ENCODE measurements around the gene PACS2.

Gene PACS2

DNA sequence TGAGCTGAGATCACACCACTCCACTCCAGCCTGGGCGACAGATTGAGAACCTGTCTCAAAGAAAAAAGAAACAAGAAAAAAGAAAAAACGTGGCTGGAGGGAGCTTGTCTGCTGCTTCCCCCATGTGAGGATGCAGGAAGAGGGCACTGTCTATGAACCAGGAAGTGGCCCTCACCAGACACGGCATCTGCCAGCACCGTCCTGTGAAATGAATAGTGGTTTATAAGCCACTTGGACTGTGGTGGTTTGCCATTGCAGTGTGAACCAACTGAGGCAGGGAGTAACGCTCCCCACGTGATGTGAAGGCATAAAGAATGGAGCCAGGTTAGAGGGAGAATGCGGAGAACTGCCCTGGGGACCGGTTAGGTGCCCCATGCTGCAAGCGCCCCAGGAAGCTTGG lies 9.2 kb upstream of the PACS2 start:
- no peaks in the 10 kb centered on the region; the same call in 1 of the 2 replicates for H3K27me3 ChIP-seq (ENCODE audit: insufficient read depth, low read length)
- no peaks in the 10 kb centered on the region for H3K36me3 ChIP-seq (ENCODE audit: insufficient read depth, low read length)
- 87% methylated on average over 9 of the region's 9 CpGs for WGBS
- H3K4me1 ChIP-seq (ENCODE audit: insufficient read depth, low read length): 0 out of 2 replicates have a peak, but pooled peaks cover 6% of the 10 kb centered on the region
- no peaks in the 10 kb centered on the region for H3K9me3 ChIP-seq (ENCODE audit: insufficient read depth, low read depth, low read length)
- no peak overlapping the region for H3K9ac ChIP-seq (ENCODE audit: low read depth, low read length)
- H3K27ac ChIP-seq (ENCODE audit: low read depth, low read length): no peak overlapping the region
- H3K4me3 ChIP-seq (ENCODE audit: low read length): no peak overlapping the region

GRCh38 chr14:105305791-105306190 lies 8.8 kb upstream of the PACS2 start:
- no peak overlapping the region for H3K4me3 ChIP-seq (ENCODE audit: low read length)
- WGBS: 89% methylated on average over 9 of the region's 9 CpGs
- H3K9ac ChIP-seq (ENCODE audit: low read depth, low read length): no peak overlapping the region
- no peak overlapping the region for H3K27ac ChIP-seq (ENCODE audit: low read depth, low read length)
- 0 out of 2 replicates have a peak, but pooled peaks cover 6% of the 10 kb centered on the region for H3K4me1 ChIP-seq (ENCODE audit: insufficient read depth, low read length)
- H3K27me3 ChIP-seq (ENCODE audit: insufficient read depth, low read length): no peaks in the 10 kb centered on the region; the same call in 1 of the 2 replicates
- H3K36me3 ChIP-seq (ENCODE audit: insufficient read depth, low read length): no peaks in the 10 kb centered on the region
- H3K9me3 ChIP-seq (ENCODE audit: insufficient read depth, low read depth, low read length): no peaks in the 10 kb centered on the region

GRCh38 chr14:105307052-105307727 lies 7.4 kb upstream of the PACS2 start:
- Histone ChIP-seq H3K27ac (ENCODE audit: low read depth, low read length) (no peak overlapping the region), H3K27me3 (ENCODE audit: insufficient read depth, low read length) (no peaks in the 10 kb centered on the region), H3K4me3 (ENCODE audit: low read length) (no peak overlapping the region), H3K4me1 (ENCODE audit: insufficient read depth, low read length) (peaks cover 14% of the 10 kb centered on the region; the same call in 1 of the 2 replicates), H3K9me3 (ENCODE audit: insufficient read depth, low read depth, low read length) (no peaks in the 10 kb centered on the region), H3K36me3 (ENCODE audit: insufficient read depth, low read length) (no peaks in the 10 kb centered on the region), H3K9ac (ENCODE audit: low read depth, low read length) (no peak overlapping the region)
- 34% methylated on average over 4 of the region's 4 CpGs for WGBS

GRCh38 chr14:105309371-105309770 lies 5.2 kb upstream of the PACS2 start:
- WGBS: 95% methylated on average over 7 of the region's 8 CpGs
- no peaks in the 10 kb centered on the region for H3K9me3 ChIP-seq (ENCODE audit: insufficient read depth, low read depth, low read length)
- H3K4me3 ChIP-seq (ENCODE audit: low read length): no peak overlapping the region
- no peaks in the 10 kb centered on the region for H3K36me3 ChIP-seq (ENCODE audit: insufficient read depth, low read length)
- H3K27me3 ChIP-seq (ENCODE audit: insufficient read depth, low read length): peaks cover 3% of the 10 kb centered on the region; the same call in 1 of the 2 replicates
- peaks cover 15% of the 10 kb centered on the region; the same call in 1 of the 2 replicates for H3K4me1 ChIP-seq (ENCODE audit: insufficient read depth, low read length)
- H3K9ac ChIP-seq (ENCODE audit: low read depth, low read length): no peak overlapping the region
- H3K27ac ChIP-seq (ENCODE audit: low read depth, low read length): no peak overlapping the region

- WGBS: 75% methylated on average over 12 of the region's 12 CpGs
- Histone ChIP-seq H3K9me3 (ENCODE audit: insufficient read depth, low read depth, low read length) (no peaks in the 10 kb centered on the region), H3K27ac (ENCODE audit: low read depth, low read length) (no peak overlapping the region), H3K4me3 (ENCODE audit: low read length) (no peak overlapping the region), H3K27me3 (ENCODE audit: insufficient read depth, low read length) (peaks cover 12% of the 10 kb centered on the region; the same call in 1 of the 2 replicates), H3K36me3 (ENCODE audit: insufficient read depth, low read length) (no peaks in the 10 kb centered on the region), H3K9ac (ENCODE audit: low read depth, low read length) (0 out of 2 replicates have a peak overlapping the region, but pooled peaks have one; percentile 36), H3K4me1 (ENCODE audit: insufficient read depth, low read length) (peaks cover 20% of the 10 kb centered on the region)
These were observed 2.7 kb upstream of the PACS2 start for GRCh38 chr14:105311838-105312237.

GRCh38 chr14:105312973-105313372 lies 1.6 kb upstream of the PACS2 start:
- Histone ChIP-seq H3K4me1 (ENCODE audit: insufficient read depth, low read length) (peaks cover 16% of the 10 kb centered on the region), H3K9me3 (ENCODE audit: insufficient read depth, low read depth, low read length) (no peaks in the 10 kb centered on the region), H3K27me3 (ENCODE audit: insufficient read depth, low read length) (peaks cover 12% of the 10 kb centered on the region; the same call in 1 of the 2 replicates), H3K36me3 (ENCODE audit: insufficient read depth, low read length) (no peaks in the 10 kb centered on the region), H3K4me3 (ENCODE audit: low read length) (no peak overlapping the region), H3K27ac (ENCODE audit: low read depth, low read length) (no peak overlapping the region), H3K9ac (ENCODE audit: low read depth, low read length) (no peak overlapping the region)
- 95% methylated on average over 13 of the region's 13 CpGs for WGBS

GRCh38 chr14:105313381-105314286 lies 914 bp upstream of the PACS2 start:
- no peaks in the 10 kb centered on the region for H3K36me3 ChIP-seq (ENCODE audit: insufficient read depth, low read length)
- peaks cover 12% of the 10 kb centered on the region; the same call in 1 of the 2 replicates for H3K27me3 ChIP-seq (ENCODE audit: insufficient read depth, low read length)
- H3K4me1 ChIP-seq (ENCODE audit: insufficient read depth, low read length): peaks cover 16% of the 10 kb centered on the region
- WGBS: 30% methylated on average over 48 of the region's 48 CpGs
- peak overlapping the region; percentile 30; the same call in 1 of the 2 replicates for H3K27ac ChIP-seq (ENCODE audit: low read depth, low read length)
- peak overlapping the region; percentile 57 for H3K4me3 ChIP-seq (ENCODE audit: low read length)
- peak overlapping the region; percentile 41; the same call in 1 of the 2 replicates for H3K9ac ChIP-seq (ENCODE audit: low read depth, low read length)
- no peaks in the 10 kb centered on the region for H3K9me3 ChIP-seq (ENCODE audit: insufficient read depth, low read depth, low read length)

DNA sequence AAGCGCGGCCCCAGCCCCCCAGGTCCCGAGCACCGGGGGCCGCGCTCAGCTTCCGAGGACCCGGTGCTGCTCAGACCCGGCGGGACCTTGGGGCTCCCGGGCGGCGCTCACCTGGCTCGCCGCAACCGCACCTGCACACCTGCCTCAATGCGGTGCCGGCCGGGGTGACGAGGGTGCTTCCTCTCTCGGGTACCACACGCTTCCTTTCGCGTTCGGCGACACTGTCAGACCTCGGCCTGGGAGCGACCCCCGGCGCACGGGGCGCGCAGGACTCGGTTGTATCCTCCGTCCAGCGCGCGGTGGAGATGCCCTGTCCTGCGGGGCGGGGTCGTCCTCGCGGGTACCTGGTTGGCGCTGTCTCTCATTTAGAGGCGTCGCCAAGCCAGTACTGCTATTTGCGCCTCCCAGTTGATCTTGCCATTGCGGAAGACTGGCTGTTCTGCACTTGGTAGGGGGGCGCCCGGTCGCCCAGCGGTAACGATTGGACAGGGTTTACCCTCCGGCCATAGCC lies 718 bp downstream of the PACS2 start:
- 1% methylated on average over 54 of the region's 54 CpGs for WGBS

DNA sequence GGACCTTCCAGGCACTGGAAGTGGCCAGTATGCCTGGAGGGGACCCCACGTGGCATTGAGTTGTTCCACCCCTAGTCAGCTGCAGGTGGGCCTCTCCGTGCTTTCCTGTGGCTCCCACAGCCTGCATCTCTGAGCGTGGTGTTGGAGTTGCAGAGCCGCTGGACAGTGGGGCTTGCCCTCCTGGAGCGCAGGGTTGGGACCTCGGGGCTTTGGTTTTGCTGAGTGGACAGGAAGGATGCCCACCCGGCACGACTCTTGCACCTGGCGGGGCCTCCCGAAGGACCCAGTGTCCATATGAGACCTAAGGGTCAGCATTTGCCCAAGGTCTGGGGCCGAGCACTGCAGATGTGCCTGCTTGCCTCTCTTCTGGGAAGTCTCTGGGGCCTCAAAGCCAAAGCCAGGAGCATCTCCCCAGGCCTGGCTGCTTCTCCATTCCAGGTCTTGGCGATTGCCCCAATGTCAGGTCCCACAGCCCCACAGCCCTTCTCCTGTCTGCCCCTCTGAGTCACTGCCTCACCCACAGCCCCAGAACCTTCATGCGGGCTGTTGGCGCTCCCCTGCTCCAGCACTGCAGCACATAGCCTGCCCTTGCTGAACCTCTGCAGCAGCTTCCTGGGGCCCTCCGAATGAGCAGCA lies 1.5 kb downstream of the PACS2 start:
- H3K36me3 ChIP-seq (ENCODE audit: insufficient read depth, low read length): no peaks in the 10 kb centered on the region
- 79% methylated on average over 15 of the region's 15 CpGs for WGBS
- H3K4me3 ChIP-seq (ENCODE audit: low read length): peak overlapping the region; percentile 73
- H3K27me3 ChIP-seq (ENCODE audit: insufficient read depth, low read length): peaks cover 12% of the 10 kb centered on the region; the same call in 1 of the 2 replicates
- no peaks in the 10 kb centered on the region for H3K9me3 ChIP-seq (ENCODE audit: insufficient read depth, low read depth, low read length)
- H3K4me1 ChIP-seq (ENCODE audit: insufficient read depth, low read length): peaks cover 16% of the 10 kb centered on the region
- H3K9ac ChIP-seq (ENCODE audit: low read depth, low read length): no peak overlapping the region
- H3K27ac ChIP-seq (ENCODE audit: low read depth, low read length): no peak overlapping the region

More for the DNA sequence above, 718 bp downstream of the PACS2 start:
- Histone ChIP-seq H3K4me1 (ENCODE audit: insufficient read depth, low read length) (peaks cover 16% of the 10 kb centered on the region), H3K9ac (ENCODE audit: low read depth, low read length) (no peak overlapping the region), H3K36me3 (ENCODE audit: insufficient read depth, low read length) (no peaks in the 10 kb centered on the region), H3K27me3 (ENCODE audit: insufficient read depth, low read length) (peaks cover 12% of the 10 kb centered on the region; the same call in 1 of the 2 replicates), H3K4me3 (ENCODE audit: low read length) (peak overlapping the region; percentile 73), H3K9me3 (ENCODE audit: insufficient read depth, low read depth, low read length) (no peaks in the 10 kb centered on the region), H3K27ac (ENCODE audit: low read depth, low read length) (no peak overlapping the region)

- no peak overlapping the region for H3K4me3 ChIP-seq (ENCODE audit: low read length)
- H3K36me3 ChIP-seq (ENCODE audit: insufficient read depth, low read length): no peaks in the 10 kb centered on the region
- peaks cover 14% of the 10 kb centered on the region for H3K4me1 ChIP-seq (ENCODE audit: insufficient read depth, low read length)
- no peaks in the 10 kb centered on the region for H3K9me3 ChIP-seq (ENCODE audit: insufficient read depth, low read depth, low read length)
- no peak overlapping the region for H3K9ac ChIP-seq (ENCODE audit: low read depth, low read length)
- H3K27me3 ChIP-seq (ENCODE audit: insufficient read depth, low read length): peaks cover 12% of the 10 kb centered on the region; the same call in 1 of the 2 replicates
- WGBS: 89% methylated on average over 10 of the region's 10 CpGs
- no peak overlapping the region for H3K27ac ChIP-seq (ENCODE audit: low read depth, low read length)
These were observed 2.0 kb downstream of the PACS2 start for GRCh38 chr14:105316577-105316941.
